SK-N-SH (cell line): Measurements from ENCODE around the gene PCSK6. TPM values are rescaled to one million over a fixed set of nuclear protein-coding genes. Genes with fewer than 3 reads are reported as not detected.

Source experiments
- CTCF ChIA-PET: fragments of 300-600, 350-600 bp; formaldehyde crosslinking; extraction: SDS; loops from one replicate; lab custom pipeline; 2021; lab: Yijun Ruan, JAX
- POLR2A ChIA-PET: fragments of 350-600 bp; sonication (Branson Sonifier 250); formaldehyde crosslinking; extraction: SDS; loops from one replicate; lab custom pipeline; 2020; ENCODE audit warnings: antibody characterized with exemption, inconsistent platforms; lab: Yijun Ruan, JAX
- DNase-seq: peaks from one replicate; pipeline ENCODE4 v3.0.0; 2012
- H2AFZ ChIP-seq: fragments of 200-600 bp; sonication (generic); 2 replicates; pipeline ENCODE4 v1.8.1; 2016; ENCODE audit warnings: antibody characterized with exemption, mild to moderate bottlenecking, low read depth
- H3F3A ChIP-seq: fragments of 200-600 bp; sonication (generic); replicated peaks from 2 replicates; pipeline ENCODE3; 2016; ENCODE audit warnings: antibody characterized with exemption, mild to moderate bottlenecking; ENCODE audit not compliant: insufficient read depth
- H3K27ac ChIP-seq, 2 experiments: fragments of 200-500 bp in 1 of 2; fragments of 200-600 bp in 1 of 2; sonication (Bioruptor generic) in 1 of 2; sonication (generic), shearing (Covaris generic) in 1 of 2; 2 replicates each; pipeline versions ENCODE4 v1.5.1 to v1.6.1; 2014 to 2016; ENCODE audit warnings: low read depth in 2 of 2, inconsistent platforms in 1 of 2, low read length in 1 of 2, mild to moderate bottlenecking in 1 of 2, mixed read lengths in 1 of 2
- H3K27me3 ChIP-seq: fragments of 200-600 bp; sonication (generic), shearing (Covaris generic); 2 replicates; pipeline ENCODE4 v1.6.1; 2016; ENCODE audit warnings: mixed run types; ENCODE audit not compliant: insufficient read depth
- H3K36me3 ChIP-seq, 2 experiments: fragments of 200-500 bp in 1 of 2; fragments of 200-600 bp in 1 of 2; sonication (Bioruptor generic) in 1 of 2; sonication (generic) in 1 of 2; replicated peaks in 1 of 2; 2 replicates each; pipeline versions ENCODE3 to v1.5.1; 2014 to 2016; ENCODE audit warnings: low read length in 1 of 2, mild to moderate bottlenecking in 1 of 2; ENCODE audit not compliant: insufficient read depth in 2 of 2, control insufficient read depth in 1 of 2
- H3K4me1 ChIP-seq, 2 experiments: fragments of 200-500 bp in 1 of 2; fragments of 200-600 bp in 1 of 2; sonication (Bioruptor generic) in 1 of 2; sonication (generic), shearing (Covaris generic) in 1 of 2; 2 replicates each; pipeline versions ENCODE4 v1.5.1 to v1.6.1; 2014 to 2016; ENCODE audit warnings: low read depth in 1 of 2, low read length in 1 of 2, mixed run types in 1 of 2; ENCODE audit not compliant: insufficient read depth in 2 of 2, control insufficient read depth in 1 of 2
- H3K4me2 ChIP-seq: fragments of 200-600 bp; sonication (generic), shearing (Covaris generic); 2 replicates; pipeline ENCODE4 v1.6.1; 2017; ENCODE audit warnings: mixed run types
- H3K4me3 ChIP-seq, 2 experiments: fragments of 200-500 bp in 1 of 2; fragments of 200-600 bp in 1 of 2; sonication (Bioruptor generic) in 1 of 2; sonication (generic), shearing (Covaris generic) in 1 of 2; 2 replicates each; pipeline versions ENCODE4 v1.5.1 to v1.8.1; 2014 to 2016; ENCODE audit warnings: low read depth in 2 of 2, inconsistent platforms in 1 of 2, low read length in 1 of 2, mild to moderate bottlenecking in 1 of 2, mixed read lengths in 1 of 2, moderate library complexity in 1 of 2
- H3K79me2 ChIP-seq: fragments of 200-600 bp; sonication (generic); 2 replicates; pipeline ENCODE4 v1.8.1; 2017; ENCODE audit warnings: mild to moderate bottlenecking; ENCODE audit not compliant: insufficient read depth
- H3K9ac ChIP-seq: fragments of 200-600 bp; sonication (generic); 2 replicates; pipeline ENCODE4 v1.6.1; 2017; ENCODE audit warnings: mixed run types
- H3K9me2 ChIP-seq: fragments of 200-600 bp; sonication (generic); 2 replicates; pipeline ENCODE4 v1.6.1; 2017; ENCODE audit warnings: mixed run types
- H3K9me3 ChIP-seq: fragments of 200-600 bp; sonication (generic); 2 replicates; pipeline ENCODE4 v1.6.1; 2017; ENCODE audit warnings: mixed run types, mild to moderate bottlenecking, moderate library complexity
- H4K20me1 ChIP-seq: fragments of 200-600 bp; sonication (generic); 2 replicates; pipeline ENCODE4 v1.6.1; 2017; ENCODE audit warnings: mild to moderate bottlenecking, mixed run types; ENCODE audit not compliant: insufficient read depth
- CTCF ChIP-seq: fragments of 200-600 bp; sonication (generic); IDR thresholded peaks from 2 replicates; pipeline ENCODE4 v1.6.1; 2017; ENCODE audit warnings: antibody characterized with exemption, mild to moderate bottlenecking, moderate library complexity
- ELF1 ChIP-seq: IDR thresholded peaks from 2 replicates; pipeline ENCODE4 v1.4.0; 2012
- EP300 ChIP-seq, 2 experiments: IDR thresholded peaks; 2 replicates each; pipeline versions ENCODE4 v1.4.0 to v1.6.1; 2012; ENCODE audit warnings: borderline replicate concordance in 1 of 2, low read depth in 1 of 2, low read length in 1 of 2
- FOSL2 ChIP-seq: IDR thresholded peaks from 2 replicates; pipeline ENCODE4 v1.4.0; 2012; ENCODE audit warnings: low read depth, mild to moderate bottlenecking, moderate library complexity, borderline replicate concordance
- FOXJ3 ChIP-seq: sonication (generic); formaldehyde crosslinking; IDR thresholded peaks from 2 replicates; pipeline ENCODE4 v1.5.1; 2020; ENCODE audit warnings: mild to moderate bottlenecking, missing genetic modification reagents
- GABPA ChIP-seq: IDR thresholded peaks from 2 replicates; pipeline ENCODE4 v1.4.0; 2012; ENCODE audit warnings: low read depth, mild to moderate bottlenecking
- GATA2 ChIP-seq: sonication (generic); formaldehyde crosslinking; IDR thresholded peaks from 2 replicates; pipeline ENCODE4 v1.5.0; 2020; ENCODE audit warnings: mild to moderate bottlenecking, missing genetic modification reagents
- JUND ChIP-seq: IDR thresholded peaks from 2 replicates; pipeline ENCODE4 v1.4.0; 2012
- MEF2A ChIP-seq: IDR thresholded peaks from 2 replicates; pipeline ENCODE4 v1.4.0; 2012; ENCODE audit warnings: low read depth, borderline replicate concordance
- MXI1 ChIP-seq: IDR thresholded peaks from 2 replicates; pipeline ENCODE4 v1.6.1; 2012; ENCODE audit warnings: mild to moderate bottlenecking, low read depth, low read length, improper control_type of control experiment
- POLR2AphosphoS5 ChIP-seq: IDR thresholded peaks from 2 replicates; pipeline ENCODE4 v1.6.1; 2012; ENCODE audit warnings: low read depth, low read length
- RAD21 ChIP-seq: IDR thresholded peaks from 2 replicates; pipeline ENCODE4 v1.6.1; 2012; ENCODE audit warnings: mild to moderate bottlenecking, low read length
- SMC3 ChIP-seq: IDR thresholded peaks from 2 replicates; pipeline ENCODE4 v1.6.1; 2012; ENCODE audit warnings: low read depth, low read length, improper control_type of control experiment
- TCF12 ChIP-seq: IDR thresholded peaks from 2 replicates; pipeline ENCODE4 v1.4.0; 2012
- USF1 ChIP-seq: IDR thresholded peaks from 2 replicates; pipeline ENCODE4 v1.4.0; 2012; ENCODE audit warnings: low read depth, borderline replicate concordance
- USF2 ChIP-seq: fragments of 150-350 bp; IDR thresholded peaks from 2 replicates; pipeline ENCODE4 v1.6.1; 2017; ENCODE audit warnings: antibody characterized with exemption, low read length, low read depth, borderline replicate concordance
- ZBTB33 ChIP-seq: IDR thresholded peaks from 2 replicates; pipeline ENCODE4 v1.4.0; 2012; ENCODE audit warnings: low read depth, borderline replicate concordance
- WGBS: methylation state at CpG from one replicate; pipeline ENCODE4 v1.1.6; 2017; ENCODE audit warnings: low lambda C conversion rate; 5-methylcytosine and 5-hydroxymethylcytosine counted together
- polyA plus RNA-seq, 3 experiments: library from polyadenylated mRNA; depleted of rRNA; stranded (reverse); fragments of >200 nt; gene quantifications; 2 replicates each; pipeline ENCODE4 v1.2.3, GENCODE V29; 2012

The PCSK6 gene
- polyA plus RNA-seq, 1 of the 3 experiments (the other 2 are of a cell fraction): 0.03 TPM

GRCh38 chr15:101537483-101538080 lies 48.1 kb upstream of the PCSK6 start:
- H2AFZ ChIP-seq: no peak overlapping the region
- no peak overlapping the region for H3K9ac ChIP-seq
- no peaks in the 10 kb centered on the region for H3K4me1 ChIP-seq
- 15% methylated on average over 2 of the region's 2 CpGs for WGBS
- no peaks in the 10 kb centered on the region for H3K79me2 ChIP-seq
- no peak overlapping the region for H3K4me3 ChIP-seq
- DNase-seq: no peak
- no peaks in the 10 kb centered on the region for H3K9me2 ChIP-seq
- no peaks in the 10 kb centered on the region for H3F3A ChIP-seq
- no peaks in the 10 kb centered on the region for H3K9me3 ChIP-seq
- ChIA-PET CTCF (interaction anchor here (1.3 to 1.9 kb wide), 3 partner anchors 15 to 104 kb away, joined by 4 to 7 read pairs (median 6); no protein-coding TSS in a partner anchor), POLR2A (no interaction called here)
- H3K36me3 ChIP-seq: no peaks in the 10 kb centered on the region
- no peaks in the 10 kb centered on the region for H4K20me1 ChIP-seq
- no peaks in the 10 kb centered on the region; the same call in 1 of the 2 replicates for H3K27me3 ChIP-seq
- no peak overlapping the region for H3K27ac ChIP-seq
- TF ChIP-seq ELF1: no peak
- no peak for TF ChIP-seq ZBTB33
- no peak for TF ChIP-seq USF2
- no peak for TF ChIP-seq RAD21
- no peak for TF ChIP-seq USF1
- H3K4me2 ChIP-seq: no peak overlapping the region

- peak; percentile 9 for DNase-seq
Measured at GRCh38 chr15:101536875-101537405, 47.4 kb upstream of the PCSK6 start.

More at GRCh38 chr15:101536875-101537405, 47.4 kb upstream of the PCSK6 start:
- no peaks in the 10 kb centered on the region for H3F3A ChIP-seq
- no peak overlapping the region for H2AFZ ChIP-seq
- no peaks in the 10 kb centered on the region for H3K9me2 ChIP-seq
- POLR2A ChIA-PET: no interaction called here
- TF ChIP-seq JUND (no peak), CTCF (no peak), GATA2 (CRISPR knock-in tag) (no peak), MEF2A (no peak), GABPA (no peak), MXI1 (no peak), ZBTB33 (no peak), POLR2AphosphoS5 (no peak), ELF1 (no peak), SMC3 (no peak), FOXJ3 (no peak), FOSL2 (no peak), TCF12 (no peak), EP300 (IDR thresholded peaks at IDR 0.05; ENCODE audit: borderline replicate concordance in 1 of 2, low read depth in 1 of 2, low read length in 1 of 2) (no peak)
- TF ChIP-seq, all 33 proteins: peak for 0
- Histone ChIP-seq H3K36me3 (no peaks in the 10 kb centered on the region), H3K27ac (no peak overlapping the region), H3K9me3 (no peaks in the 10 kb centered on the region), H3K27me3 (no peaks in the 10 kb centered on the region; the same call in 1 of the 2 replicates), H3K4me2 (no peak overlapping the region), H3K9ac (no peak overlapping the region), H3K4me1 (no peaks in the 10 kb centered on the region), H3K4me3 (no peak overlapping the region), H3K79me2 (no peaks in the 10 kb centered on the region), H4K20me1 (no peaks in the 10 kb centered on the region)
- WGBS: 36% methylated on average over 10 of the region's 20 CpGs
- CTCF ChIA-PET: interaction anchor here (1.3 to 1.9 kb wide), 3 partner anchors 16 to 105 kb away, joined by 4 to 7 read pairs (median 6); no protein-coding TSS in a partner anchor
